B cell (primary cell): ENCODE data around the gene MFAP3L. TPM values are rescaled to one million over a fixed set of nuclear protein-coding genes. Genes with fewer than 3 reads are reported as not detected.

Experiments
- ATAC-seq: fragments of 200-7000 bp; cut with Tn5 transposase; one replicate; pipeline ENCODE4 v1.10.0; 2021; ENCODE audit warnings: low read depth, mild to moderate bottlenecking, moderate number of reproducible peaks, moderate library complexity
- CTCF ChIA-PET: fragments of 350-600 bp; sonication (Branson Sonifier 250); formaldehyde crosslinking; loops from one replicate; lab custom pipeline; 2021; ENCODE audit warnings: antibody characterized with exemption, inconsistent platforms; lab: Charles Lee
- POLR2A ChIA-PET: fragments of 350-600 bp; sonication (Branson Sonifier 250); formaldehyde crosslinking; loops from one replicate; lab custom pipeline; 2021; ENCODE audit warnings: antibody characterized with exemption; lab: Charles Lee
- DNase-seq: peaks from one replicate; pipeline ENCODE4 v3.0.0; 2013
- H2AFZ ChIP-seq: 2 replicates; pipeline ENCODE4 v1.6.1; 2012; ENCODE audit warnings: mild to moderate bottlenecking, low read depth, low read length; ENCODE audit not compliant: insufficient read depth, poor library complexity, severe bottlenecking
- H3K27ac ChIP-seq, 2 donors: 1 replicate in 1 of 2; 2 replicates in 1 of 2; pipeline ENCODE4 v1.5.1; 2012 to 2013; ENCODE audit warnings: low read length in 2 of 2, mild to moderate bottlenecking in 2 of 2, moderate library complexity in 1 of 2
- H3K27me3 ChIP-seq, 4 experiments: fragments of 200-600 bp in 1 of 4; sonication (generic) in 1 of 4; replicated peaks in 1 of 4; 1 replicate in 2 of 4; 2 replicates in 2 of 4; pipeline versions ENCODE4 v1.6.1 to v1.7.0; 2013 to 2016; ENCODE audit warnings: low read length in 3 of 4, mild to moderate bottlenecking in 2 of 4, mixed read lengths in 1 of 4, moderate library complexity in 1 of 4; ENCODE audit not compliant: insufficient read depth in 4 of 4, control insufficient read depth in 3 of 4; ENCODE audit errors: control extremely low read depth in 1 of 4
- H3K36me3 ChIP-seq, 2 experiments: replicated peaks in 1 of 2; 1 replicate in 1 of 2; 2 replicates in 1 of 2; pipeline versions ENCODE4 v1.6.1 to v1.7.1; 2013; ENCODE audit warnings: low read length in 1 of 2; ENCODE audit not compliant: insufficient read depth in 2 of 2, control insufficient read depth in 1 of 2; ENCODE audit errors: control extremely low read depth in 1 of 2, extremely low read depth in 1 of 2
- H3K4me1 ChIP-seq, 2 donors: fragments of 200-600 bp in 1 of 2; sonication (generic) in 1 of 2; 1 replicate in 1 of 2; 2 replicates in 1 of 2; pipeline versions ENCODE4 v1.5.1 to v1.6.1; 2013 to 2017; ENCODE audit warnings: low read length in 2 of 2; ENCODE audit not compliant: control insufficient read depth in 2 of 2, insufficient read depth in 2 of 2
- H3K4me2 ChIP-seq: replicated peaks from 2 replicates; pipeline ENCODE3; 2012; ENCODE audit warnings: mild to moderate bottlenecking, low read depth, low read length; ENCODE audit not compliant: poor library complexity, severe bottlenecking
- H3K4me3 ChIP-seq, 5 experiments: fragments of 200-600 bp in 1 of 5; sonication (generic) in 1 of 5; 1 replicate in 3 of 5; 2 replicates in 2 of 5; pipeline versions ENCODE4 v1.5.1 to v1.7.0; 2011 to 2016; ENCODE audit warnings: low read length in 4 of 5, mild to moderate bottlenecking in 4 of 5, low read depth in 2 of 5, control low read depth in 1 of 5, moderate library complexity in 1 of 5; ENCODE audit not compliant: insufficient read depth in 1 of 5; ENCODE audit errors: control extremely low read depth in 1 of 5, extremely low read depth in 1 of 5
- H3K79me2 ChIP-seq: fragments of 200-600 bp; sonication (generic); one replicate; pipeline ENCODE4 v1.6.0; 2016; ENCODE audit warnings: low read length; ENCODE audit not compliant: control insufficient read depth, insufficient read depth
- H3K9ac ChIP-seq: fragments of 200-600 bp; sonication (generic); 2 replicates; pipeline ENCODE4 v1.6.1; 2017; ENCODE audit warnings: mild to moderate bottlenecking, low read length, moderate library complexity
- H3K9me3 ChIP-seq, 3 donors: one replicate each; pipeline versions ENCODE4 v1.6.1 to v1.7.1; 2013; ENCODE audit warnings: low read length in 2 of 3; ENCODE audit not compliant: control insufficient read depth in 2 of 3, insufficient read depth in 1 of 3; ENCODE audit errors: control extremely low read depth in 1 of 3
- H4K20me1 ChIP-seq: 2 replicates; pipeline ENCODE4 v1.6.0; 2012; ENCODE audit warnings: mild to moderate bottlenecking, low read length; ENCODE audit not compliant: insufficient read depth, control insufficient read depth, poor library complexity, severe bottlenecking
- H3K27ac Mint-ChIP-seq: one replicate; pipeline ENCODE4 v1.8.0; 2021; ENCODE audit warnings: mixed read lengths
- H3K27me3 Mint-ChIP-seq: one replicate; pipeline ENCODE4 v1.8.0; 2021; ENCODE audit warnings: mixed read lengths
- H3K4me1 Mint-ChIP-seq: one replicate; pipeline ENCODE4 v1.8.0; 2021; ENCODE audit warnings: mixed read lengths
- H3K4me3 Mint-ChIP-seq: one replicate; pipeline ENCODE4 v1.8.0; 2021; ENCODE audit warnings: mixed read lengths
- H3K9me3 Mint-ChIP-seq: one replicate; pipeline ENCODE4 v1.8.0; 2022; ENCODE audit warnings: mixed read lengths; ENCODE audit not compliant: insufficient read depth
- CTCF ChIP-seq: fragments of 200-600 bp; IDR thresholded peaks from one replicate; pipeline ENCODE4 v1.8.0; 2022; ENCODE audit warnings: antibody characterized with exemption, mild to moderate bottlenecking
- EZH2 ChIP-seq: IDR thresholded peaks from 2 replicates; pipeline ENCODE4 v1.6.1; 2012; ENCODE audit warnings: borderline replicate concordance, low read depth, mild to moderate bottlenecking, moderate library complexity, low read length; ENCODE audit not compliant: insufficient read depth, poor library complexity, severe bottlenecking
- WGBS: methylation state at CpG from one replicate; pipeline ENCODE4 v1.1.5; 2013; ENCODE audit warnings: missing lambda C conversion rate; ENCODE audit not compliant: insufficient coverage; 5-methylcytosine and 5-hydroxymethylcytosine counted together
- intact Hi-C: fragments of 100-400 bp; cut with micrococcal nuclease; formaldehyde crosslinking; loops from one replicate; pipeline ENCODE4 v1.10.0; 2022
- polyA plus RNA-seq: library from polyadenylated mRNA; depleted of rRNA; stranded (reverse); fragments of >200 nt; gene quantifications from 2 replicates; pipeline ENCODE4 v1.2.3, GENCODE V29; 2012
- total RNA-seq, 2 donors: library from RNA; stranded (reverse); fragments of 120-200 nt in 1 of 2; gene quantifications; 1 replicate in 1 of 2; 2 replicates in 1 of 2; pipeline versions ENCODE4 v1.2.3 to v1.2.4, GENCODE V29; 2013 to 2022

MFAP3L gene
- total and polyA plus RNA-seq, 2 donors (not counting 1 experiment from before 2014, with no cell fraction given), result 0.37 to 0.63 TPM

- H3K9me3 ChIP-seq, result no peaks in the 10 kb centered on the region
- H3K27me3 ChIP-seq, result no peaks in the 10 kb centered on the region
- H3K4me1 Mint-ChIP-seq, result no peaks in the 10 kb centered on the region
- no peak overlapping the region for H3K4me3 ChIP-seq
- H2AFZ ChIP-seq, result no peak overlapping the region
- no peaks in the 10 kb centered on the region for H4K20me1 ChIP-seq
- peaks cover under 1% of the 10 kb centered on the region for H3K27me3 Mint-ChIP-seq
- no peak overlapping the region for H3K4me3 Mint-ChIP-seq
- no peak overlapping the region for H3K4me2 ChIP-seq
- H3K27ac Mint-ChIP-seq, result no peak overlapping the region
- CTCF ChIA-PET, result interaction anchor here (0.8 kb wide), 1 partner anchor 249 kb away, joined by 3 read pairs; no protein-coding TSS in a partner anchor
- WGBS, result no CpG with 5 or more reads among the region's 2 CpGs
- ATAC-seq, result no peak
- H3K4me1 ChIP-seq, result no peaks in the 10 kb centered on the region
- POLR2A ChIA-PET, result no interaction called here
- no peaks in the 10 kb centered on the region for H3K9me3 Mint-ChIP-seq
- no peak overlapping the region for H3K9ac ChIP-seq
- TF ChIP-seq CTCF, result no peak
- TF ChIP-seq EZH2, result no peak
- H3K27ac ChIP-seq, result no peak overlapping the region
- no peaks in the 10 kb centered on the region for H3K36me3 ChIP-seq
- no peak for DNase-seq
- H3K79me2 ChIP-seq, result no peaks in the 10 kb centered on the region
- intact Hi-C loops, result no loop called here
Observed at GRCh38 chr4:170058826-170059225, 32.6 kb upstream of the MFAP3L start.

- intact Hi-C loops, result no loop called here
- no peaks in the 10 kb centered on the region for H3K36me3 ChIP-seq
- H3K9ac ChIP-seq, result no peak overlapping the region
- no peak overlapping the region for H3K27ac ChIP-seq
- no peaks in the 10 kb centered on the region for H3K9me3 Mint-ChIP-seq
- H3K4me3 ChIP-seq, result no peak overlapping the region
- 93% methylated on average over 2 of the region's 4 CpGs for WGBS
- ATAC-seq, result no peak
- TF ChIP-seq CTCF (no peak), EZH2 (no peak)
- H3K27me3 ChIP-seq, result no peaks in the 10 kb centered on the region
- no peak overlapping the region for H3K4me2 ChIP-seq
- no peaks in the 10 kb centered on the region for H3K4me1 Mint-ChIP-seq
- H3K4me3 Mint-ChIP-seq, result no peak overlapping the region
- H3K27me3 Mint-ChIP-seq, result peaks cover 3% of the 10 kb centered on the region
- no peaks in the 10 kb centered on the region for H4K20me1 ChIP-seq
- H3K27ac Mint-ChIP-seq, result no peak overlapping the region
- DNase-seq, result no peak
- H2AFZ ChIP-seq, result no peak overlapping the region
- no peaks in the 10 kb centered on the region for H3K9me3 ChIP-seq
- H3K79me2 ChIP-seq, result no peaks in the 10 kb centered on the region
- ChIA-PET POLR2A (no interaction called here), CTCF (no interaction called here)
- no peaks in the 10 kb centered on the region for H3K4me1 ChIP-seq
Observed at GRCh38 chr4:170057866-170058265, 31.7 kb upstream of the MFAP3L start.
